Body of pancreas (tissue), 4 donors: Measurements from ENCODE around the gene PITRM1.

Source experiments
- CTCF ChIP-seq, 7 experiments: fragments of 450-650 bp in 4 of 7; fragments of 200-600 bp in 3 of 7; sonication (generic) in 3 of 7; IDR thresholded peaks; one replicate each; pipeline ENCODE4 v1.5.1; 2016 to 2019; ENCODE audit warnings: antibody characterized with exemption in 7 of 7
- POLR2A ChIP-seq, 3 donors: fragments of 450-650 bp; IDR thresholded peaks; one replicate each; pipeline ENCODE4 v1.6.1; 2016; ENCODE audit warnings: antibody characterized with exemption in 3 of 3, mild to moderate bottlenecking in 2 of 3

DNA sequence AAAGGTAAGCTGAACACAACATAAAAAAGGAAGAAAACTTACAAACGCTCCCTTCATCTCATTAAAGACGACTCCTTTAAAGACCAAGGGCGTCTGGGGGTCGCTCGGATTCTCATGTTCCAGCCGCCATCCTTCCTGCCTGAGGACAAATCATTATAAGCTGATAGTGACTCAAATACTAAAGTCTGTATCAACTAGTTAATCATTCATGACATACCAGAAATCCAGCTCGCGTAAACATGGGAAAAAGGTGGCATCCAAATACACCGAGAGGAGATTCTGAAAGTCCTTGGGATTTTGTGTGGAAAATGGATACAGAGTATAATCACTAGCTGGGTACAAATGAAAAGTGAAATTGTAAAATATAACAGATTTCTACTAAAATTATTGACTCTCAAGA lies 7.4 kb downstream of the PITRM1 start:
- TF ChIP-seq POLR2A (IDR thresholded peaks at IDR 0.05) (no peak), CTCF (IDR thresholded peaks at IDR 0.05) (no peak)
